ENCODE data around the gene DEPDC4. TPM values are rescaled to one million over a fixed set of nuclear protein-coding genes. Genes with fewer than 3 reads are reported as not detected.
"Not testable (repeated sequence)": the region's sequence is repeated elsewhere in the genome, so short reads cannot be mapped to it uniquely, and the experiment has no call there.

The DEPDC4 gene
- polyA plus RNA-seq, 1 donor = 7.2 TPM

- DNase-seq = not testable (repeated sequence)
These were observed 1.8 kb downstream of the DEPDC4 start for GRCh38 chr12:100265107-100265506.

- DNase-seq = no peak
These were observed 3.7 kb downstream of the DEPDC4 start for GRCh38 chr12:100263131-100263530.

DNA sequence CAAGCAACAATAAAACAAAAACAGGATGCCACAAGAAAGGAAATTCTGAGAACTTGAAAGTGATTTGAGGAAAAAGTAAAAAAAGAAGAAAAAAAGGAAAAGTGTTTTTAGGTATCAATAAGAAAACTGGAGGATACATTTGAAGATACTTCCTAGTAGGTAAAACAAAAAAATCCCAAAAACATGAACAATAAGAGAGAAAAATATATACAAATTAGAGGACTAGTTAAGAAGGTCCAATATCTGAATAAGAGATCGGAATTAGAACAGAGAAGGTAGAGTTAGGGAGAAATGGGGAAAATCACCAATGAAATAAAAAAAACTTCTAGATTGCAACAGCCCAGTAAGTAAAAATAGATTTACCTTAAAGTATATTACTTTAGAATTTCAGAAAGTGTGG lies 8.8 kb downstream of the DEPDC4 start:
- DNase-seq = no peak

DNA sequence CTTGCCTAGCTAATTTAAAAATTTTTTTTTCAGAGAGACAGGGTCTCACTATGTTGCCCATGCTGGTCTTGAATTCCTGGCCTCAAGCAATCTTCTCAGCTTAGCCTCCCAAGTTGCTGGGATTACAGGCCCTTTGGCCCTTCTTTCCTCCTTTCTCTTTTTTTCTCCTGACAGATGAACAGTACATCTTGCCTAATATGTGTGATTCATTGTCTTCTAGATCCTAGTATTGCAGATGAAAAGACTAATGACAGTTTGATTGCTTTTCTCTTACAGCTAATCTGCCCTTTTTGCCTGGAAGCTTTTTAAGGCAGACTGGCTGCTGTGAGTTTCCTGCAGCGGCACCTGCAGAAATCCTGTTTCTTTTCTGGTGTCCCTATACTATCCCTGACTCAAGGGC lies 12.0 kb downstream of the DEPDC4 start:
- no peak for DNase-seq

DNA sequence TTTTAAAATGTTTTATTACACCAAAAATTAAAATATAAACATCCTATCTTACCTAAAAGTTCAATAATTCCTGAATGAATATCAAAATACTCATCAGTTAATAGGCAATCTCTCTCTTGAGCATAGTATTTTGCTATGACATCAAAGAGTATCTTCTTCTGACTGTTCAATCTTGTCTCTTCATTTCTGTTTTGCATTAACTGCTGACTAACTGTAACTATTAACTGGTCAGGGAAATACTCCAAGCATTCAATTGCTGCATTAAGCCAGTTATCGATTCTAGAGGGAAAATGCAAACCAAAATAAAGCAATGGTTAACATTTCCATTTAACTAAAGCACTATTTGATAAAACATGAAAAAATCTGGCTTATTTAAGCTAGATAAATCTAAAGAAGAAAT lies 13.4 kb downstream of the DEPDC4 start:
- DNase-seq = no peak

DNA sequence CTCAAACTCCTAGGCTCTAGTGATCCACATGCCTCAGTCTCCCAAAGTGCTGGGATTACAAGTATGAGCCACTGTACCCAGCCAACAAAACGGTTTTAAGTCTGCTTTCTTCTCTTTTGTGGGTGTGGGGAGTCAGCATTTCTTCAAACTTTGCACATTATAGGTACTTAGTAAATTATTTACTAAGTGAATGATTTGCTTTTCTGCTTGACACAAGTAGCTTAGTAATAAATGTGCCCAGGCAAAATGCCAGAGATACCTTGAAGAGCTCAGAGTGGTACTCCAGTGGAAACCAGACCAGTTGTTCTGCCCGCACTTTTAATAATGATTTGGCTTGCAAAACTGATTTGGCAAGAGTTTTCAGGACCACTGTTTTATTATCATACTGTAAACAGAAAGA lies 15.0 kb downstream of the DEPDC4 start:
- DNase-seq = peak; percentile 57

GRCh38 chr12:100249941-100250340 lies 16.9 kb downstream of the DEPDC4 start:
- DNase-seq = no peak

DNA sequence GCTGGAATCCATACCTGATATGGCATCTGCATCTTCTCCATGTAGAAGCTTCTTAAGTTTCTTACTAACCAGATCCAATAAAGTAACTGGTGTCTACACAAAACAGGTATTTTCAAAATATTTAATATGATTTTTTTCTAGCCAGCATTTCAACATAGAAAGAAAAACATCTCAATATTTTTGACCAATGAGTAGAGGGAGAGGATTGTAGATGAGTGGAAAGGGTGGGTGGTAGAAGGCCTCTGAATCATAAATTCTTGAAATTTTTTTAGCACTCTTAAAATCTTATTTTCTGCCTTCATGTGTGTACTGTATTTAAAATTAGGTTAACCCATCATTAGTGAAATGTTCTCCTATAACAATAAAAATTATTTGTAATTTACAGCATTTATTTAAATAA lies 18.0 kb downstream of the DEPDC4 start:
- DNase-seq = no peak

DNA sequence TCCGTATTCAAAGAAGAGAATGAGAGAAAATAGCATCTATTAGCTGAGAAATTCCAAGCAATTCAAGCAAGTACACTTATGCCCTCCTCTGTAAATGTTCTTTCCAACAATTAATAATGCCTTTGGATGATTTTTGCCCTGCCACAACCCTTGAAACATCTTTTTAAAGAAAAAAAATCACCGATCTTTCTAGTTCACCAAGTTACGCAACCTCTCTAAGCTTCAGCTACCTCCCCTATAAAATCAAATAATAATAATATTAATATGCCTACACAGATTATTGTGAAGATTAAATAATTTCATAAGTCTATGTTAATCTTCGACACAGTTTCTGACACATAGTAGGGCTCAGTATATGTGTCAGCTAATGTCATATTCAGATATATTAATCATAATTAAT lies 19.1 kb downstream of the DEPDC4 start:
- no peak for DNase-seq

GRCh38 chr12:100243137-100243536 lies 23.7 kb downstream of the DEPDC4 start:
- DNase-seq = no peak

GRCh38 chr12:100239589-100239988 lies 27.3 kb downstream of the DEPDC4 start:
- no peak for DNase-seq

GRCh38 chr12:100238801-100239200 lies 28.1 kb downstream of the DEPDC4 start:
- DNase-seq = no peak

GRCh38 chr12:100234591-100235304 lies 32.1 kb downstream of the DEPDC4 start:
- DNase-seq = peak; percentile 59

- DNase-seq = no peak
These were observed 32.7 kb downstream of the DEPDC4 start for GRCh38 chr12:100234166-100234565.

DNA sequence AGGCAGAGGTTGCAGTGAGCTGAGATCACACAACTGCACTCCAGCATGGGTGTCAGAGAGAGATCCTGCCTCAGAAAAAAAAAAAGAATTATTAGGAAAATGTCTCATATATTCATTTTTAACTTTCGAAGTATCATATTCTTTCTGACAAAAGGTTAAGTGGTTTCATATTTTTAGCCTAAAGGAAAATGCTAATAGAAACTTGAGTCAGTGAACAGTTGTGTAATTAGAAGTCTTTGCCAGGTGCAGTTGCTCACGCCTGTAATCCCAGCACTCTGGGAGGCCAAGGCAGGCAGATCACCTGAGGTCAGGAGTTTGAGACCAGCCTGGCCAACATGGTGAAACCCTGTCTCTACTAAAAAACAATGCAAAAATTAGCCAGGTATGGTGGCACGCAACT lies 35.0 kb downstream of the DEPDC4 start:
- not testable (repeated sequence) for DNase-seq

- DNase-seq = no peak
These were observed 37.0 kb downstream of the DEPDC4 start for GRCh38 chr12:100229876-100230275.

- no peak for DNase-seq
These were observed 37.7 kb downstream of the DEPDC4 start for GRCh38 chr12:100229036-100229635.

DNA sequence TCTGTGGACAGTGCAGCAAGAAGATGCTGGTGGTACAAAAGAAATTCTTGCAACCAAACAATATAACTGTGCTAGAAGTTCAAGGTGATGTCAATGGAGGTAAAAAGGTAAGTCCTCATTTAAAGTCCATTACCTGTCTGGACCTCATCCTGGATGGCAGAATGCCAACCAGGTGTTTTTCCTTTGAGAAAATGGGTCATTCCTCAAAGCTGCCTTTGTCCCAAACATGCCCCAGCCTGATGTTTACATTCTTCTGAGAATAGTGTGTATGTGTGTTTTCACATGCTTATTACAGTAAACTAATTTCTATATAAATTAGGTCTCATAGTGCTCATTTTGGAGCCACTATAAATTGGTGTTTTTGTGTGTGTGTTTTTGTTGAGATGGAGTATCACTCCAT lies 41.4 kb downstream of the DEPDC4 start:
- no peak for DNase-seq

DNA sequence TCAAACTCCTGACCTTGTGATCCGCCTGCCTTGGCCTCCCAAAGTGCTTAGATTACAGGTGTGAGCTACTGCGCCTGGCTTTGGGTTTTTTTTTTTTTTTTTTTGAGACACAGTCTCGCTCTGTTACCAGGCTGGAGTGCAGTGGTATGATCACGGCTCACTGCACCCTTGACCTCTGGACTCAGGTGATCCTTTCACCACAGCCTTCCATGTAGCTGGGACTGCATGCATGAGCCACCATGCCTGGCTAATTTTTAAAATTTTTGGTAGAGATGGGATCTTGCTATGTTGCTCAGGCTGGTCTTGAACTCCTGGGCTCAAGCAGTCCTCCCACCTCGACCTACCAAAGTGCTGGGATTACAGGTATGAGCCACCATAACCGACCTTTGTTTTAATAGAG lies 44.7 kb downstream of the DEPDC4 start:
- DNase-seq = not testable (repeated sequence)

DNA sequence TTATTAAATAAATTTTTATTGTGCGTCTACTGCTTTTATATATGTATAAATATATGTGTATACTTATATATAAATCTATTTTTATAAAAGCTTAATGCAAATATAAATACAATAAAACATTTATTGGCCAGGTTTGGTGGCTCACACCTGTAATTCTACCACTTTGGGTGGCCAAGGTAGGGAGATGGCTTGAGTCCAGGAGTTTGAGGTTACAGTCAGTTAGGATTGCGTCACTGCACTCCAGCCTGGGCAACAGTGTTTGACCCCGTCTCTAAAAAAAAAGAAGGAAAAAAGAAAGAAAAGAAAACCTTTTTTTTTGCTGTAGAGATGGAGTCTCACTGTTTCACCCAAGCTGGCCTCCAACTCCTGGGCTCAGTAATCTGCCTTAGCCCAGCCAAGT lies 45.4 kb downstream of the DEPDC4 start:
- DNase-seq = no peak

DNA sequence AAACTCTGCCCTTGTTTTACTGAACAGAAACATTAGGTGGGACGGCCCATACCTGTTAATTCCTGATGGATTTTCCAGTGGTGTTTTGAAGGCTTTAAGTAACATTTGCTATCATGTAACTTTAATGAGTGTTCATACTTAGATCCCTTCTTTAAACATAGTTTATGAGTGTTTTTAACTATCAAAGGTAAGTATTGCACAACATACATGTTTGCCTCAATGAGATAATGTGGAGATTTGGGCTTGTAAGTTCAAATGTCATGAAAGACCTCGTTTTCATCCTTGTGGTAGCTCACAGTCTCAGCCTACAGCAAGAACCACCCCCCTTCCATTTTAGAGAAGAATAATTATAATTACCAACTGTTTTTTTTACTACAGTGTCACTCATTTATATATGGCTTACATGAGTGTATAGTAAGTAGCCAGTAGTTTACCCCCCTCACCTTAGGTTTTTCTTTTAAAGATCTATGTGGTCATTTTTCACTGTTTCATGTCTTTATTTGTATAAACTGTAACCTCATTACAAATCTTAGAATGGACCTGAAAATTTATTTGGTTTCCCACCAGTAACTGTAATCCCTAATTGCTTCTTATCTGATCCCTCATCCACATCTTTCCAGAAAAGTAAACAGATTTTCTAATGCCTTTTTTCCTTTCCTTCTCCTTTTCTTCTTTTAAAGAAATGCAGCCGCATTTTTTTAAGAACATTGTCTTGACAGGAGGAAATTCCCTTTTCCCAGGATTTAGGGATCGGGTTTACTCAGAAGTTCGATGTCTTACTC lies 47.4 kb downstream of the DEPDC4 start:
- DNase-seq = no peak

DNA sequence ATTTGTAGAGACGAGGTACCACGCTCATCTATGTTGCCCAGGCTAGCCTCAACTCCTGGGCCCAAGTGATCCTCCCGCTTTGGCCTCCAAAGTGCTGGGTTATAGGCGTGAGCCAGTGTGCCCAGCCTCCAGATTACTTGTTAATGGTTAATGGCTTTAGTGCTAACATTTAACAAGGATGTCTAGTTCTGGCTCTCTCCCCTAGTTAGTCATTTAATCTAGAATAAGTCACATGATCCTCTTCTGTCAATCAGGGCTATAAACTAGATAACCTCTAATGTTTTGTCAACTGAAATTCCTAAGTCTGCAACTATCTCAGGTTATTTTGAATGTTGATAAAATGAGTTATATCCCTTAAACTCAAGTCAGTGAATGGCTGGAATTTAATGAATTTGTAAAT lies 50.5 kb downstream of the DEPDC4 start:
- no peak for DNase-seq

DNA sequence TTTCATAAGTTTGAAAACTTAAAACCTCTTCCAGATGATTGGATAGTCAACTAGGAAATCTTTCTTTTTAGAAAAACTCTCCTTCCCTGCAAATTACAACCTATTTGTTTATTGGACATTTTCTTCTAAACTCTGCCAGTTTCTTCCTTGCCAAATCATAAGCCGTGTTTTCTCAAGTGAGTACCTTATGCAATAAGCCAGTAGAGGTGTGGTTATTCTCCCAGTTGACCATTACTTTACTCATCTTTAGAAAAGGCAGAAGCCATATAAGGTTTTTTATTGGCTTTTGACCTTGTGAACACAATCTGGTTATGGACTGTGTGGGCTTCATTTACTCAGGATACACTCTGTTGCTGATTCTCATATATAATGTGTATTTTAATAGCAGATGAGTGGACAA lies 51.7 kb downstream of the DEPDC4 start:
- DNase-seq = no peak

Measured in left kidney (tissue), 2 donors.